Activated CD4-positive, alpha-beta T cell treated with anti-CD3 and anti-CD28 coated beads for 36 hours (primary cell): ENCODE data around the gene FGF21. TPM values are rescaled to one million over a fixed set of nuclear protein-coding genes. Genes with fewer than 3 reads are reported as not detected.
"Not testable (repeated sequence)": the region's sequence is repeated elsewhere in the genome, so short reads cannot be mapped to it uniquely, and the experiment has no call there.

ENCODE experiments used
- ATAC-seq: fragments of 200-7000 bp; cut with Tn5 transposase; one replicate; pipeline ENCODE4 v1.10.0; 2021; ENCODE audit warnings: mild to moderate bottlenecking, moderate library complexity
- CTCF ChIA-PET: fragments of 350-600 bp; sonication (Branson Sonifier 250); formaldehyde crosslinking; loops from one replicate; lab custom pipeline; 2021; ENCODE audit warnings: antibody characterized with exemption; lab: Charles Lee
- POLR2A ChIA-PET: fragments of 350-600 bp; sonication (Branson Sonifier 250); formaldehyde crosslinking; loops from one replicate; lab custom pipeline; 2021; ENCODE audit warnings: antibody characterized with exemption, inconsistent platforms; lab: Charles Lee
- DNase-seq: peaks from one replicate; pipeline ENCODE4 v3.0.0-alpha.2; 2020
- H3K27ac Mint-ChIP-seq: one replicate; pipeline ENCODE4 v1.8.0; 2021; ENCODE audit warnings: mixed read lengths
- H3K27me3 Mint-ChIP-seq: one replicate; pipeline ENCODE4 v1.8.0; 2021; ENCODE audit warnings: mixed read lengths
- H3K36me3 Mint-ChIP-seq: one replicate; pipeline ENCODE4 v1.8.0; 2021; ENCODE audit warnings: low read depth, mixed read lengths
- H3K4me1 Mint-ChIP-seq: one replicate; pipeline ENCODE4 v1.8.0; 2021; ENCODE audit warnings: mixed read lengths
- H3K4me3 Mint-ChIP-seq: one replicate; pipeline ENCODE4 v1.8.0; 2021; ENCODE audit warnings: mild to moderate bottlenecking, moderate library complexity, mixed read lengths
- H3K9me3 Mint-ChIP-seq: one replicate; pipeline ENCODE4 v1.8.0; 2021; ENCODE audit warnings: low read depth, mixed read lengths
- intact Hi-C, 2 experiments: fragments of 100-400 bp; cut with DNase I in 1 of 2; cut with micrococcal nuclease in 1 of 2; formaldehyde crosslinking; loops; one replicate each; pipeline versions ENCODE4 v1.14.2 to v1.15.1; 2022 to 2024; cut with DNase I, micrococcal nuclease
- total RNA-seq, 2 experiments: library from RNA; stranded (reverse); gene quantifications; one replicate each; pipeline ENCODE4 v1.2.3, GENCODE V29; 2021

FGF21 gene
- total RNA-seq, 2 experiments from 2014 or later = not detected

DNA sequence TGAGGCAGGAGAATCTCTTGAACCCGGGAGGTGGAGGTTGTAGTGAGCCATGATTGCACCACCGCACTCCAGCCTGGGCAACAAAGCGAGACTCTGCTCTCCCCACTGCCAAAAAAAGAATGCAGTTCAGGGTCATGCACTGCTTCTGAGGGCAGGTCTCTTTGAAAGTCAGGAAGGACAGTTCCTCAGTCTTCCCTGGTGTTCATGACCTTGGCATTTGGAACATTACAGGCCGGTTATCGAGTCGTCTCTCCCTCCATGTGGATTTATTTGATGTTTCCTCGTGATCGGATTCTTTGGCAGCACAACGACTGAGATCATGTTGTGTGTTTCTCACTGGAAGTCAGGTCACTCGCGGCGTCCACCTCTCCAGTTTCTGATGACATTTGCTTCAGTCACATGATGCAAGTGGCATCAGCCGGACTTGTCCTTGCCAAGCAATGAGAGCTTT, 17.2 kb downstream of the FGF21 start:
- Mint-ChIP-seq H3K36me3 (no peaks in the 10 kb centered on the region), H3K27me3 (peaks cover 1% of the 10 kb centered on the region), H3K9me3 (no peaks in the 10 kb centered on the region), H3K4me3 (no peak overlapping the region), H3K27ac (no peak overlapping the region), H3K4me1 (no peaks in the 10 kb centered on the region)
- ChIA-PET CTCF (no interaction called here), POLR2A (no interaction called here)
- ATAC-seq = no peak
- DNase-seq = no peak
- intact Hi-C loops = no loop called here

DNA sequence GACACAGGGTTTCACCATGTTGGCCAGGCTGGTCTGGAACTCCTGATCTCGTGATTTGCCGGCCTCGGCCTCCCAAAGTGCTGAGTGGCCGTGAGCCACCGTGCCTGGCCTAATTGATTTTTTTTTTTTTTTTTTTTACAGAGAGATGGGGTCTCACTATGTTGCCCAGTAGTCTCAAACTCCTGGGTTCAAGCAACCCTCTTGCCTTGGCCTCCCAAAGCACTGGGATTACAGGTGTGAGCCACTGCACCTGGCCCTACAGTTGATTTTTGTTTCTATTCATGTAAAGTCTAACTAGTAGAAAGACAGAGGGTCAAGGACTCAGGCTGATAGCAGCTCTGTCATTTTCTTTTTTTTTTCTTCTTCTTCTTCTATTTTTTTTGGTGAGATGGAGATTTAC, 21.8 kb downstream of the FGF21 start:
- H3K36me3 Mint-ChIP-seq = no peaks in the 10 kb centered on the region
- intact Hi-C loops = no loop called here
- no peak overlapping the region for H3K27ac Mint-ChIP-seq
- no peaks in the 10 kb centered on the region for H3K9me3 Mint-ChIP-seq
- ChIA-PET CTCF (no interaction called here), POLR2A (no interaction called here)
- H3K4me3 Mint-ChIP-seq = no peak overlapping the region
- no peaks in the 10 kb centered on the region for H3K4me1 Mint-ChIP-seq
- DNase-seq = no peak
- H3K27me3 Mint-ChIP-seq = peaks cover 1% of the 10 kb centered on the region
- ATAC-seq = no peak

DNA sequence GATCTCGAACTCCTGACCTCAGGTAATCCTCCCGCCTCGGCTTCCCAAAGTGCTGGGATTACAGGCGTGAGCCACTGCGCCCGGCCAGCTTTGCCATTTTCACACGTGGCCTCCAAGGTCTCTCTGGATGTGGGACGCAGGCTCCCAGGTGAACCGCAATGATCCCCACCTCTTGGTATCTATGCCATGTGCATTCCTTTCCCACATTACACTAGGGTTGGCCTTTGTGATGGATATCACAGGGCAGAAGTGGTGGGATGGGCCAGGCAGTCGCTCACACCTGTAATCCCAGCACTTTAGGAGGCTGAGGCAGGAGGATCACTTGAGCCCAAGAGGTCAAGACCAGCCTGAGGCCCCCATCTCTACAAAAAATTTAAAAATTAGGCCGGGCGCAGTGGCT, 22.4 kb downstream of the FGF21 start:
- peaks cover 3% of the 10 kb centered on the region for H3K27me3 Mint-ChIP-seq
- H3K27ac Mint-ChIP-seq = no peak overlapping the region
- H3K4me3 Mint-ChIP-seq = no peak overlapping the region
- intact Hi-C loops = no loop called here
- peaks cover 2% of the 10 kb centered on the region for H3K4me1 Mint-ChIP-seq
- no peak for ATAC-seq
- H3K9me3 Mint-ChIP-seq = no peaks in the 10 kb centered on the region
- ChIA-PET CTCF (no interaction called here), POLR2A (no interaction called here)
- no peak for DNase-seq
- H3K36me3 Mint-ChIP-seq = no peaks in the 10 kb centered on the region

DNA sequence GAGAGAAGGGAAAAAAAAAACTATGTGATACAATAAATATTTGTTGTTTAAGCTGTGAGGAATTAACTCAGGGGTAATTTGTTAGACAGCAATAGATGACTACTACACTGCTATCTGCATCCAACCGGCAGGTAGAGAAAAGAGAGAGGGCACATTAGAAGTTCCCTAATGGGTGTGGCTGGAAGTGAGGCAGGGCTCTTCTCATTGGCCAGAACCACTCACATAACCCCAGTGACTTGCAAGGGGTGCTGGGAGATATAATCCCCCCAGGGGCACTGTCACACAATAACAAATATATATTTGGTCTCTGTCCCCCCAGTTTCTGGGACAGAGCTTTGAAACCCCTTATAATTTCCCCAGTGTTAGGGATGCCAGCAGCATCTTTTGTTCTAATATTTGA, 24.3 kb downstream of the FGF21 start:
- H3K27me3 Mint-ChIP-seq = peaks cover 5% of the 10 kb centered on the region
- peaks cover 2% of the 10 kb centered on the region for H3K4me1 Mint-ChIP-seq
- H3K36me3 Mint-ChIP-seq = no peaks in the 10 kb centered on the region
- H3K9me3 Mint-ChIP-seq = no peaks in the 10 kb centered on the region
- no peak overlapping the region for H3K4me3 Mint-ChIP-seq
- DNase-seq = no peak
- POLR2A ChIA-PET = no interaction called here
- peak; percentile 33 for ATAC-seq
- H3K27ac Mint-ChIP-seq = no peak overlapping the region
- CTCF ChIA-PET = interaction anchor here (0.7 to 1.4 kb wide), 4 partner anchors 8 to 214 kb away, joined by 3 to 5 read pairs (median 3); partner anchors contain the start of gene RUVBL2
- intact Hi-C loops = loop anchor here in 1 of 2 experiments (5.0 to 10.0 kb wide), 2 partner anchors 102 to 425 kb away; no protein-coding TSS in a partner anchor

DNA sequence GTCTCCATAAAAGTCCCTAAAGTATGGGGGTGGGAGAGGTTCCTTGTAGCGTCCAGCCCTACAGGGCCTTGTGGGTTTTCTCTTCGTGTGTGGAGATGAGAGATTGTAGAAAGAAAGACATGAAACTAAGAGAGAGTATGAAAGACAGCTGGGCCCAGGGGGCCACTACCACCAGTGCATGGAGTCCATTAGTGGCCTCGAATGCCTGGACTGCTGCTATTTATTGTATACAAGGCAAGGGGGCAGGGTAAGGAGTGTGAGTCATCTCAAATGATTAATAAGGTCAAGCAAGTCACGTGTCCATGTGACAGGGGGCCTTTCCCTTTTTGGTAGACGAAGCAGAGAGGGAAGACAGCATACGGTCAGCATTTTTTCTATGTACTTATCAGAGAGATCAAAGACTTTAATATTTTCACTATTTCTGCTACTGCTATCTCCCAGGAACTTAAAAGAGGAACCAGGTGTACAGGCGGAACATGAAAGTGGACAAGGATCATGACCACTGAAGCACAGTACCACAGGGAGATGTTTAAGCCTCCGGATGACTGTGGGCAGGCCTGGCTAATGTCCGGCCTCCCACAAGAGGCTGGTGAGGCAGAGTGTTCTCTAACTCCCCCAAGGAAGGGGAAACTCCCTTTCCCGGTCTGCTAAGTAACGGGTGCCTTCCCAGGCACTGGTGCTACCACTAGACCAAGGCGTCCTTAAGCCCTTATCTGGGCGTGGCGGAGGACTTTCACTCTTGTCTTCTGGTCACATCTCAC, 25.5 kb downstream of the FGF21 start:
- ChIA-PET CTCF (interaction anchor here (1.0 kb wide), 1 partner anchor 55 kb away, joined by 3 read pairs; the partner anchor contains the start of gene HSD17B14), POLR2A (no interaction called here)
- no peak for ATAC-seq
- Mint-ChIP-seq H3K36me3 (no peaks in the 10 kb centered on the region), H3K27ac (no peak overlapping the region), H3K4me3 (no peak overlapping the region), H3K4me1 (peaks cover 2% of the 10 kb centered on the region), H3K9me3 (no peaks in the 10 kb centered on the region), H3K27me3 (peaks cover 9% of the 10 kb centered on the region)
- no peak for DNase-seq
- intact Hi-C loops = loop anchor here in 1 of 2 experiments (5.0 to 10.0 kb wide), 2 partner anchors 104 to 424 kb away; no protein-coding TSS in a partner anchor

DNA sequence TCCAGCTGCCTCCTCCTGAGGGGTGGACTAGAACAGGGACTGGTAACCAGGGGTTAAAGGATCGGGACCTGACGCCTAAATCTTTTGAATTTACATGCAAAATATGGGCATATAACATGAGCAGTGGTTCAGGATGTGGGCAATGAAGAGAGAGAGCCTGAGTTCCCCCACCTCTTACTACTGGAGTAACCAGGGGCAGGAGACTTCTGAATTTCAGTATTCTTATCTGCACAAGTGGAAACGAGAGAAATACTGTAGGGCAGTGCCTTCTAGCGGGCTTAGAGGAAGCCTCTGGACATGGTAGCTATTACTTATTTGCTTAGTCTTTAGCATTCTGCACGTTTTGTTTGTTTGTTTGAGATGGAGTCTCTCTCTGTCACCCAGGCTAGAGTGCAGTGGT, 29.2 kb downstream of the FGF21 start:
- Mint-ChIP-seq H3K36me3 (no peaks in the 10 kb centered on the region), H3K27me3 (peaks cover 10% of the 10 kb centered on the region), H3K4me3 (no peak overlapping the region), H3K27ac (no peak overlapping the region), H3K9me3 (no peaks in the 10 kb centered on the region), H3K4me1 (peaks cover 2% of the 10 kb centered on the region)
- ChIA-PET CTCF (interaction anchor here (0.9 to 3.2 kb wide), 3 partner anchors 11 to 59 kb away, joined by 3 to 11 read pairs (median 4); no protein-coding TSS in a partner anchor), POLR2A (no interaction called here)
- ATAC-seq (no peak), DNase-seq (no peak)
- intact Hi-C loops = loop anchor here in 1 of 2 experiments (5.0 to 10.0 kb wide), 2 partner anchors 107 to 420 kb away; no protein-coding TSS in a partner anchor

DNA sequence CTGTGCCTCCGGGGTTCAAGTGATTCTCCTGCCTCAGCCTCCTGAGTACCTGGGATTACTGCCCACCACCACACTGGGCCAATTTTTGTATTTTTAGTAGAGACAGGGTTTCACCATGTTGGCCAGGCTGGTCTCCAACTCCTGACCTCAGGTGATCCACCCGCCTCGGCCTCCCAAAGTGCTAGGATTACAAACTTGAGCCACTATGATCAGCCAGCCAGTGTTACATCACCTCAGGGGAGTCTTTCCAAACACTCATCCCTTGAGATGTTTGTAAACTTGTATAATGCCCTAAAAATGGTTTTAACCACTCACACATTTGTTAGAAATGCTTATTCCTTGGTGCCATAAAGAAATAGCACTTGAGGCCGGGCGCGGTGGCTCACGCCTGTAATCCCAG, 31.1 kb downstream of the FGF21 start:
- CTCF ChIA-PET = interaction anchor here (0.9 to 3.2 kb wide), 4 partner anchors 9 to 56 kb away, joined by 3 to 58 read pairs (median 15); partner anchors contain the start of gene HSD17B14
- H3K36me3 Mint-ChIP-seq, POLR2A ChIA-PET, ATAC-seq, DNase-seq, H3K4me3 Mint-ChIP-seq, H3K27ac Mint-ChIP-seq, H3K9me3 Mint-ChIP-seq, H3K27me3 Mint-ChIP-seq, H3K4me1 Mint-ChIP-seq: not testable (repeated sequence)
- intact Hi-C loops = loop anchor here in 1 of 2 experiments (10.0 kb wide), 1 partner anchor 418 kb away; no protein-coding TSS in a partner anchor

DNA sequence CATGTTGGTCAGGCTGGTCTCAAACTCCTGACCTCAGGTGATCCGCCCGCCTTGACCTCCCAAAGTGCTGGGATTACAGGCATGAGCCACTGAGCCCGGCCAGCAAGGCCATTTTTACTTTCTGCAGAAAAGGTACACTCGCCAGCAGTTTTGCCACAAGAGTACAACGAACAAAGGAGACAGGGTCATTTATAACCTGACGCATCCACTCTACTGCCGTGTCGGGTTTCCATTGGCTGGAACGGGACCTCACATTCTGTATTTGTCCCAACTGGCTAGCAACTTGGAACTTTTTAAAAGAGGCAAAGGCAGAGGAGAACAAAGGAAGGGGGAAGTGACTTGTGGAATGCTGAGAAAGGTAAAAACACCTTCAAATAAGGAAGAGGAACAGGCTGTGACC, 32.0 kb downstream of the FGF21 start:
- H3K27ac Mint-ChIP-seq, DNase-seq, H3K27me3 Mint-ChIP-seq, ATAC-seq, POLR2A ChIA-PET, H3K4me3 Mint-ChIP-seq, H3K36me3 Mint-ChIP-seq, H3K9me3 Mint-ChIP-seq, H3K4me1 Mint-ChIP-seq: not testable (repeated sequence)
- CTCF ChIA-PET = interaction anchor here (0.6 to 2.7 kb wide), 19 partner anchors 8 to 242 kb away, joined by 3 to 58 read pairs (median 4); partner anchors contain the start of genes BAX and HSD17B14
- intact Hi-C loops = loop anchor here in 1 of 2 experiments (10.0 kb wide), 1 partner anchor 417 kb away; no protein-coding TSS in a partner anchor

DNA sequence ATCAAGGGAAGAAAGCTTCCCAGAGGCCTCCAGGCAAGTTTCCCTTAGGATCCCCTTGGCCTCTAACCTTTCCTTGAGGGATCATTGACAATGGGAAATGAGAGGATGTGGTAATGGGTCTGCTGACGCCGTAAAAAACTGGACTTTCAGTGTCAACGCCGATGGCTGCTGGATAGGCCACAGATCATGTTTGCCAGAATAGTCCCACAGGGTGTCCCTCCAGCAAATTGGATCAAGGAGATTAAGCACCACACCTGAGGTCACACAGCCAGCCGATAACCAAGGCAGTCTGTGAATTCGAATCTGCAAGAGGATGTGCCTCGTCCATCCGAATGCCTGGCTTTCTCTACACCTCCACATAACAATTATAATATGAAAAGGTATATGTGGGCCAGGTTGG, 37.9 kb downstream of the FGF21 start:
- POLR2A ChIA-PET = no interaction called here

DNA sequence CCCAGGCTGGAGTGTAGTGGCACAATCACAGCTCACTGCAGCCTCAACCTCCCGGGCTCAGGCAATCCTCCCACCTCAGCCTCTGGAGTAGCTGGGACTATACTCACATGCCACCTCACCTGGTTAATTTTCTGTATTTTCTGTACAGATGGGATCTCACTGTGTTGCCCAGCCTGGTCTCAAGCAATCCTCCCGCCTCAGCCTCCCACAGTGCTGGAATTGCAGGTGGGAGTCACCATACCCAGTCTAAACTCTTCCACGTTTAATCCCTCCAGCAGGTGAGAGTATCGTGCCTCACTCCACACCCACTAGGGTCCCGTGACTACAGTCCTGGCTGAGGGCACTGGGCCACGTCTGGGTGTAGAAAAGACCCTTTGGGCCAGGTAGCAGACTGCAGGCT, 39.0 kb downstream of the FGF21 start:
- Mint-ChIP-seq H3K27me3 (no peaks in the 10 kb centered on the region), H3K27ac (no peak overlapping the region), H3K4me3 (peak overlapping the region; percentile 70), H3K36me3 (peaks cover 4% of the 10 kb centered on the region), H3K9me3 (no peaks in the 10 kb centered on the region), H3K4me1 (peaks cover 7% of the 10 kb centered on the region)
- intact Hi-C loops = no loop called here
- ChIA-PET POLR2A (no interaction called here), CTCF (interaction anchor here (0.6 to 3.5 kb wide), 8 partner anchors 34 to 200 kb away, joined by 3 to 44 read pairs (median 9); partner anchors contain the start of genes HSD17B14 and RUVBL2)
- ATAC-seq = no peak
- no peak for DNase-seq

More for the DNA sequence above, 37.9 kb downstream of the FGF21 start:
- CTCF ChIA-PET = interaction anchor here (1.8 to 3.5 kb wide), 3 partner anchors 35 to 201 kb away, joined by 3 to 44 read pairs (median 8); partner anchors contain the start of gene RUVBL2
- H3K9me3 Mint-ChIP-seq = no peaks in the 10 kb centered on the region
- intact Hi-C loops = no loop called here
- H3K4me3 Mint-ChIP-seq = no peak overlapping the region
- no peak for ATAC-seq
- H3K36me3 Mint-ChIP-seq = peaks cover 4% of the 10 kb centered on the region
- no peak for DNase-seq
- H3K27ac Mint-ChIP-seq = no peak overlapping the region
- peaks cover 7% of the 10 kb centered on the region for H3K4me1 Mint-ChIP-seq
- H3K27me3 Mint-ChIP-seq = no peaks in the 10 kb centered on the region

DNA sequence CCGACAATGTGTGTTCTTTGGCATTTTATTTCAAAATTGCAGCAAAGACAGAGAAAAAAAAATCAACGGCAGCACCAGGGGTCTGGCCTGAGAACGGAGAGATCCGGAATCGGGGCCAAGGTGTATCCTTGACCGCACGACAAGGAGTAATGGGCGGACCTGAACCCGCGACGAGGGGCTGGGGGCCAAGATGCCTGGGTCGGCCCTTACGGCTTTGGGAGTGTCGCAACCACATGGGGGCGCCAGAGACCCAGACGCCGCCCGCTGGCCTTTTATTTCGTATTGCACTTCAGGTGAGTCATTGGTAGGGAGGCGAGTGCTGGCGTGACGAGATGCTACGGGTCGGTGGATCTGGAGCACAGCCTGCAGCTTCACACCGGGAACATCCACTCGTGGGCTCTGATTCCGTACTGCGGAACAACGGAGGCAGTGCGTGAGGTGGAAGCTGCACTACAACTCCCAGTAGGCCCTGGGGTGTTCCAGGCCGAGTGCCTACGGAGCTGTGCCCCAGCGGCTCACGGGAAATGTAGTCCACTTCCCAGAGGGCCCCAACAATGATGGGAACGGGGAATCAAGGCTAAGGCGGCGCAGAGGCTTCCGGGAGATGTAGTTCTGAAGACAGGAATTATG, 39.8 kb downstream of the FGF21 start:
- Mint-ChIP-seq H3K27ac (peak overlapping the region; percentile 82), H3K27me3 (no peaks in the 10 kb centered on the region), H3K4me1 (peaks cover 7% of the 10 kb centered on the region), H3K9me3 (no peaks in the 10 kb centered on the region), H3K36me3 (peaks cover 4% of the 10 kb centered on the region), H3K4me3 (peak overlapping the region; percentile 70)
- ATAC-seq (peak; percentile 99), DNase-seq (peak; percentile 91)
- ChIA-PET POLR2A (interaction anchor here (0.7 to 1.1 kb wide), 3 partner anchors 12 to 173 kb away, joined by 3 to 4 read pairs (median 4); no protein-coding TSS in a partner anchor), CTCF (interaction anchor here (0.6 to 3.5 kb wide), 39 partner anchors 10 to 431 kb away, joined by 3 to 44 read pairs (median 5); partner anchors contain the start of genes BCAT2, CA11, DHDH and GYS1)
- intact Hi-C loops = loop anchor here (1.0 kb wide), 11 partner anchors 16 to 176 kb away; partner anchors contain the start of genes BAX (in 1 of the 2), BCAT2 (in 1 of the 2), CA11 (in 1 of the 2) and NUCB1 (in 1 of the 2)
